Measurements from ENCODE around the gene PRTN3.

DNA sequence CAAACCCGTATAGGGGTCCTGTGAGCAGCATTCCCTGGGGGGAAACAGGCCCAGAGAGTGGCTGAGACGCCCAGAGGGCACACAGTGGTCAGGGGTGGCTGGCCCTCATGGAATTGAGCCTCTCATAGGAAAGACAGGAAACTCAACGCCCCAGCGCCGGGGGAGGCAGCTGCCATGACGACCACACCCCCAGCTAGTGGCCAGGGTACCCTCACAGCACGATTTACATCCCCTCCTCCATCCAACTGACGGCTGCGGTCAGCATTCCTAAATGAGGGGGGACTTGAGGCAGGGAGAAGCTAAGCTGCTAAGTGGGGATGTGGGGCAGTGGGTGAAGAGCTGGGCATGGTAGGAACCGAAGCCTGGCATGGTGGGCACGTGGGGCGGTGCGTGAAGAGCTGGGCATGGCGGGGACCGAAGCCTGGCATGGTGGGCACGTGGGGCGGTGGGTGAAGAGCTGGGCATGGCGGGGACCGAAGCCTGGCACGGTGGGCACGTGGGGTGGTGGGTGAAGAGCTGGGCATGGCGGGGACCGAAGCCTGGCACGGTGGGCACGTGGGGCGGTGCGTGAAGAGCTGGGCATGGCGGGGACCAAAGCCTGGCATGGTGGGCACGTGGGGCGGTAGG, 42.2 kb downstream of the PRTN3 start:
- TF ChIP-seq, protein P1, sequence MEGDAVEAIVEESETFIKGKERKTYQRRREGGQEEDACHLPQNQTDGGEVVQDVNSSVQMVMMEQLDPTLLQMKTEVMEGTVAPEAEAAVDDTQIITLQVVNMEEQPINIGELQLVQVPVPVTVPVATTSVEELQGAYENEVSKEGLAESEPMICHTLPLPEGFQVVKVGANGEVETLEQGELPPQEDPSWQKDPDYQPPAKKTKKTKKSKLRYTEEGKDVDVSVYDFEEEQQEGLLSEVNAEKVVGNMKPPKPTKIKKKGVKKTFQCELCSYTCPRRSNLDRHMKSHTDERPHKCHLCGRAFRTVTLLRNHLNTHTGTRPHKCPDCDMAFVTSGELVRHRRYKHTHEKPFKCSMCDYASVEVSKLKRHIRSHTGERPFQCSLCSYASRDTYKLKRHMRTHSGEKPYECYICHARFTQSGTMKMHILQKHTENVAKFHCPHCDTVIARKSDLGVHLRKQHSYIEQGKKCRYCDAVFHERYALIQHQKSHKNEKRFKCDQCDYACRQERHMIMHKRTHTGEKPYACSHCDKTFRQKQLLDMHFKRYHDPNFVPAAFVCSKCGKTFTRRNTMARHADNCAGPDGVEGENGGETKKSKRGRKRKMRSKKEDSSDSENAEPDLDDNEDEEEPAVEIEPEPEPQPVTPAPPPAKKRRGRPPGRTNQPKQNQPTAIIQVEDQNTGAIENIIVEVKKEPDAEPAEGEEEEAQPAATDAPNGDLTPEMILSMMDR (IDR thresholded peaks at IDR 0.05), result no peak
- no peak for TF ChIP-seq EP300 (IDR thresholded peaks at IDR 0.05)
